Mesothelial cell of epicardium (in vitro differentiated cells): ENCODE measurements around the gene AQP1. TPM values are rescaled to one million over a fixed set of nuclear protein-coding genes. Genes with fewer than 3 reads are reported as not detected.

ENCODE experiments used
- DNase-seq, 2 experiments: peaks; one replicate each; pipeline ENCODE4 v3.0.0; 2021; ENCODE audit warnings: low spot score in 2 of 2; ENCODE audit not compliant: unreplicated experiment in 2 of 2
- H3K27ac Mint-ChIP-seq: 2 replicates; pipeline ENCODE4 v1.8.0; 2021; ENCODE audit warnings: mixed read lengths
- H3K27me3 Mint-ChIP-seq: 2 replicates; pipeline ENCODE4 v1.8.0; 2021; ENCODE audit warnings: low read depth, mixed read lengths
- H3K36me3 Mint-ChIP-seq: 2 replicates; pipeline ENCODE4 v1.8.0; 2021; ENCODE audit warnings: mixed read lengths
- H3K4me1 Mint-ChIP-seq: 2 replicates; pipeline ENCODE4 v1.8.0; 2021; ENCODE audit warnings: mixed read lengths
- H3K4me3 Mint-ChIP-seq: 2 replicates; pipeline ENCODE4 v1.8.0; 2021; ENCODE audit warnings: mild to moderate bottlenecking, moderate library complexity, mixed read lengths
- H3K9me3 Mint-ChIP-seq: 2 replicates; pipeline ENCODE4 v1.8.0; 2021; ENCODE audit warnings: mixed read lengths
- total RNA-seq: library from RNA; stranded (reverse); gene quantifications from 3 replicates; pipeline ENCODE4 v1.2.1, GENCODE V29; 2021
- TF ChIP-seq, protein P1 (sequence below): fragments of 200-600 bp; sonication (generic); IDR thresholded peaks from one replicate; pipeline ENCODE4 v1.5.0; 2021; ENCODE audit warnings: antibody characterized with exemption; ENCODE audit not compliant: unreplicated experiment

AQP1 gene
- total RNA-seq, 1 donor from 2014 or later = 10.9 TPM

DNA sequence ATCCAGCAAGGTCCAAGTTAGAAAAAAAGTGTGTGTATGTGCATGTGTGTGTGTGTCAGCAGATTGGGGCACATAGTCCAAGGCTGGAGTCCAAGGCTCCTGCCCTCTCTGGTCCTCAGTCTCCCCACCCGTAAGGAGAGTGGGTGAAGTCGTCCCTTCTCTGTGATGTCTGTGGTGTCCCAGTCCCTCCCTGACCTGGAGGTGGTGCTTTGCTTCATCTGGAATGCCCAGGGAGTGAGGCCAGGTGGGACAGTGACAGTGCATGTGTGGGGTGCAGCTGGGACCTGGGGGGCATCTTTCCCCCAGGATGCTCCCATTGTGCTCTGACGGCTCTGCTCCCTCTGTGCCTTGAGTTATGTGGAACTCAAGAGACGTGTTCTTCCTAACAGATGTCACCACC, 18.0 kb downstream of the AQP1 start:
- Mint-ChIP-seq H3K36me3 (no peaks in the 10 kb centered on the region), H3K4me3 (no peak overlapping the region), H3K27me3 (no peaks in the 10 kb centered on the region), H3K4me1 (peaks cover 23% of the 10 kb centered on the region), H3K27ac (no peak overlapping the region), H3K9me3 (peaks cover 6% of the 10 kb centered on the region)
- peak in 1 of 2 experiments; percentile 25 for DNase-seq
- TF ChIP-seq, protein P1, sequence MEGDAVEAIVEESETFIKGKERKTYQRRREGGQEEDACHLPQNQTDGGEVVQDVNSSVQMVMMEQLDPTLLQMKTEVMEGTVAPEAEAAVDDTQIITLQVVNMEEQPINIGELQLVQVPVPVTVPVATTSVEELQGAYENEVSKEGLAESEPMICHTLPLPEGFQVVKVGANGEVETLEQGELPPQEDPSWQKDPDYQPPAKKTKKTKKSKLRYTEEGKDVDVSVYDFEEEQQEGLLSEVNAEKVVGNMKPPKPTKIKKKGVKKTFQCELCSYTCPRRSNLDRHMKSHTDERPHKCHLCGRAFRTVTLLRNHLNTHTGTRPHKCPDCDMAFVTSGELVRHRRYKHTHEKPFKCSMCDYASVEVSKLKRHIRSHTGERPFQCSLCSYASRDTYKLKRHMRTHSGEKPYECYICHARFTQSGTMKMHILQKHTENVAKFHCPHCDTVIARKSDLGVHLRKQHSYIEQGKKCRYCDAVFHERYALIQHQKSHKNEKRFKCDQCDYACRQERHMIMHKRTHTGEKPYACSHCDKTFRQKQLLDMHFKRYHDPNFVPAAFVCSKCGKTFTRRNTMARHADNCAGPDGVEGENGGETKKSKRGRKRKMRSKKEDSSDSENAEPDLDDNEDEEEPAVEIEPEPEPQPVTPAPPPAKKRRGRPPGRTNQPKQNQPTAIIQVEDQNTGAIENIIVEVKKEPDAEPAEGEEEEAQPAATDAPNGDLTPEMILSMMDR = no peak

DNA sequence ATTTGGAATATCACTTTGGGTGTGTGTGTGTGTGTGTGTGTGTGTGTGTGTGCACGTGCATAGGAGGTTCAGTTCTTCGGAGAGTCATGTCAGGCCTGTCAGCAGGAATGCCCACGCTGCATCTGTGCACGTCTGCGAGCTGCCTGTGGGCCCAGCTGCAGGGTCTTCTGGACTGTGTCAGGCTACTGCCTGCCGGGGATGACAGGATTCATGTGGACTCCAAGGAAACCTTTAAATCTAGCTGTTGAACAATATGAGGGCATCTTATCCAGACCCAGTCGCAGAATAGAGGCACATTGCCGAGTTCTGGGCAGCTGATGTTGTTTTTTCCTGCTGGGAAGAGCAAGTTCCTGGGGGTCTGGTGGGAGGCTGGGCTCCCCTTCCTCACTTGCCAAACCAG, 19.0 kb downstream of the AQP1 start:
- TF ChIP-seq, protein P1 = no peak
- DNase-seq = peak in 1 of 2 experiments; percentile 36
- Mint-ChIP-seq H3K27ac (peak overlapping the region; percentile 44), H3K36me3 (no peaks in the 10 kb centered on the region), H3K27me3 (no peaks in the 10 kb centered on the region), H3K9me3 (peaks cover 6% of the 10 kb centered on the region), H3K4me1 (peaks cover 23% of the 10 kb centered on the region), H3K4me3 (no peak overlapping the region)

DNA sequence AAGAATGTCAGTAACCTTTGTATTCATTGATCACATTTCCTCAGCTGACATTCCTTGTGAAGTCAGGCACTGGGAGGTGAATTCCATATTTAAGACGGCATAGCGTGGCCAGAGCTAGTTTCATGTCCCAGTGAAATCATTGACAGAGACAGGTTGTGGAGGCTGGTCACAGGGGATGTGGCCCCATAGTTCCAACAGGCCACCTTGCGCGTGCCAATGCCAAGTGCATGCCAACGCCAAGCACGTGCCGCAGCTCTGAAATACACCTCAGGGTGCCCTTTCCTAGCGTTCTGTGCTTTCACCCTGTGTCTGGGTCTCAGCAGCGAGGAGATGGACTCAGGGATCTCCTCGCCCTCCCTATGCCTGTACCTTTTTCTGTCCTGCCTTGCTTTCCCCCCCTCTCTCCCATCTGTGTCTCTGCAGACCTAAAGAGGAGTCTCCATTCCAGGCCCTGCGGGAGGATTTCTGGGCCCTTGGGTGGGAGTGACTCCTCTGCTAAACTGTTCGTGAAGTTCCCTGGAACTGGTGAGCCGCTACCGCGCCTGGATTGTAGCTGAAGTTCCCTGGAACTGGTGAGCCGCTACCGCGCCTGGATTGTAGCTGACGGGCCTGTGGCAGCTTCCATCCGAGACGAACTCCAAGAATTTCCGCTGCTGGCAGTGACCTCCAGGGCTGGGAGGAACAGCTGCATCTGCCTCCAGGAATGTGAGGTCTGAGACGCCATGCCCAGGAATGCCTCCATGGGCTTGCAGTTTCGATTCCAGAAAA, 19.7 kb downstream of the AQP1 start:
- peak in 1 of 2 experiments; percentile 36 for DNase-seq
- Mint-ChIP-seq H3K4me1 (peaks cover 23% of the 10 kb centered on the region), H3K27me3 (no peaks in the 10 kb centered on the region), H3K36me3 (no peaks in the 10 kb centered on the region), H3K4me3 (no peak overlapping the region), H3K9me3 (peaks cover 6% of the 10 kb centered on the region), H3K27ac (no peak overlapping the region)
- TF ChIP-seq, protein P1 = no peak

DNA sequence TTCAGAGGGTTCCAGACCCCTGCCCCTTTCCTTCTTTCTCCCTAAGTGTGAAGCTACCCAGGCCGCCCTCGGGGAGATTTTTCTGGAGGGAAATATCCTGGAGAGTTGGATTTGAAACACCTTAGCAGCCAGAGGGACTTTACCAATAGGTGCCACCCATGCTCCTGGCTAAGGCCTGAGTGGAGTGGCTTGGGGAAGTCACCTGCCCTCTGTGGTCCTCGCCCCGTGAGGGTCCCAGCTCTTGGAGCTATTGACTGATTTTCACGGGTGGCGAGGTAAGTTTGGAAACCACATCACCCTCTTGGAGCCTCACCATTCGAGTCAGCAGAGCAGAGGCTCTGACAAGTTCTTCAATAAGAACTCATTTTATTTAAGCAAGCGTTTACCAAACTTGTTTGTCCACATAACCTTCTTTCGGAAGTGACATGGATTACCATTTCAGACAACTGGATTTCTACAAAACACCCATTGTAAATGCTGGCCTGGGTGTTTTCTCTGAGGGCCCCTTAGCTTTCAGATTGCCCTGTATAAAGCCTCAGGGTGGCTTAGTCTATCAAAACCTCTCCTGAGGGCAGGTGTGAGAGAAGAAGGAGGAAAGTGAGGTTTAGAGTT, 20.4 kb downstream of the AQP1 start:
- Mint-ChIP-seq H3K27ac (no peak overlapping the region), H3K27me3 (no peaks in the 10 kb centered on the region), H3K36me3 (no peaks in the 10 kb centered on the region), H3K4me3 (no peak overlapping the region), H3K4me1 (peaks cover 23% of the 10 kb centered on the region), H3K9me3 (peaks cover 6% of the 10 kb centered on the region)
- DNase-seq = no peak
- TF ChIP-seq, protein P1 = no peak

DNA sequence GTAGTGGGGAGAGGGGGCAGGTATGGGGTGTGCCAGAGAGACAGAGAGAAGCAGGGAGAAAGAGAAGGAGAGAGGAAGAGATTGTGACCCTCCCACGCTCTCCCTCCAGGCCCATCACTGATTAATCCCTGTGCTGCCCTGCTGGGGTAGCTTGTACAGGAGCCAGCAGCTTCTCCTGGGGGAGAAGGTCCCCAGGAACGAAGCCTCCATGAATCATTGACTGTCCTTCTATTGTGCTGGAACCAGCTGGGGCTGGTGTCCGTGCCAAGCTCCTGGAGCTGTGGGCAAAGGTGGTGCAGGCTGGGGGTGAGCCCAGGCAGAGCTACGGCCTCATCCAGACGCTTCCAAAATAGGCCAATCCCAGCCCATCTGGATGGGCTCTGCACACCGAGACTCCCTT, 20.9 kb downstream of the AQP1 start:
- TF ChIP-seq, protein P1 = no peak
- H3K27ac Mint-ChIP-seq = no peak overlapping the region
- no peak overlapping the region for H3K4me3 Mint-ChIP-seq
- H3K9me3 Mint-ChIP-seq = peaks cover 4% of the 10 kb centered on the region
- no peaks in the 10 kb centered on the region for H3K36me3 Mint-ChIP-seq
- DNase-seq = no peak
- H3K27me3 Mint-ChIP-seq = no peaks in the 10 kb centered on the region
- peaks cover 23% of the 10 kb centered on the region for H3K4me1 Mint-ChIP-seq
